ENCODE results near the gene S100A16. TPM values are rescaled to one million over a fixed set of nuclear protein-coding genes. Genes with fewer than 3 reads are reported as not detected.

The S100A16 gene
- total and polyA plus RNA-seq, 9 of the 15 experiments (the other 6 are each of a cell fraction or from before 2014, with no cell fraction given): 1.6 to 6.9 (median 4.3) TPM

DNA sequence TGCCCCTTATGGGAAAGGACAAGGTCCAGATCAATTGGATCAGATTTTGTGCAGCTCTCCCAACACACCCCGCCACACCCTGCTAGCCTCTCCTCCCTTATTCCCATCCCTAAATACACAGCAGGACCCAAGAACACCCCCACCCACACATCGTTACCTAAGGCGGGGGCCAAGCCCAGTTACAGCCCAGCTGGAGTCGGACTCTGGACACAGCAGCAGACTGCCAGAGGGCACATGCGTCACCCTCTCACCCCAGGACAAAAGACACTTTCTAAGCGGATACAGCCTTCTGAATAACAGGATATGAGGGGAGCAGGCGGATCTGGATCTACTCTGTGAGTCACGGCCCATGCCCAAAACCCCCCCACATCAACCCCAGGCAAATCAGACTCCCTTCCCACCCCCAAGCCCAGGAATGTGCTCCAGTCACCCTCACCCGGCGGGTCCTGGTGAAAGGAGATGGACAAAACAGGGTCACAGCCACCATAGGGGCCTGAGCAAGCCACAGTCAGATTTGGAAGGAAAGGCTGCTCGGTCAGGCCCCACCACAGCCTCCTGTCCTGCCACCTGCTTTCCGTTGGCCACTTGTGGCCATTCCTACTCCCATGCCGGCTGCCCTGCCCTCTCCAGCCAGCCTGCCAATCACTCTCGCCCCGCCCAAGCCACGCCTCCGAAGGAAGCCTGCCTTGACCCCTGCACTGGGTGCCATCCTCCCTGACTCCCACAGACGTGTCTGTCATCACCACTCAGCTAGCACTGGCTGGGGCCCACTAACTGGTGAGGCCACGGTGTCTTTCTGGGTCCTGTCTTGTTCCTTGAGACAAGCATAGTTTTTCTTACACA, 4.0 kb downstream of the S100A16 start (continued):
- TF ChIP-seq, protein P1, sequence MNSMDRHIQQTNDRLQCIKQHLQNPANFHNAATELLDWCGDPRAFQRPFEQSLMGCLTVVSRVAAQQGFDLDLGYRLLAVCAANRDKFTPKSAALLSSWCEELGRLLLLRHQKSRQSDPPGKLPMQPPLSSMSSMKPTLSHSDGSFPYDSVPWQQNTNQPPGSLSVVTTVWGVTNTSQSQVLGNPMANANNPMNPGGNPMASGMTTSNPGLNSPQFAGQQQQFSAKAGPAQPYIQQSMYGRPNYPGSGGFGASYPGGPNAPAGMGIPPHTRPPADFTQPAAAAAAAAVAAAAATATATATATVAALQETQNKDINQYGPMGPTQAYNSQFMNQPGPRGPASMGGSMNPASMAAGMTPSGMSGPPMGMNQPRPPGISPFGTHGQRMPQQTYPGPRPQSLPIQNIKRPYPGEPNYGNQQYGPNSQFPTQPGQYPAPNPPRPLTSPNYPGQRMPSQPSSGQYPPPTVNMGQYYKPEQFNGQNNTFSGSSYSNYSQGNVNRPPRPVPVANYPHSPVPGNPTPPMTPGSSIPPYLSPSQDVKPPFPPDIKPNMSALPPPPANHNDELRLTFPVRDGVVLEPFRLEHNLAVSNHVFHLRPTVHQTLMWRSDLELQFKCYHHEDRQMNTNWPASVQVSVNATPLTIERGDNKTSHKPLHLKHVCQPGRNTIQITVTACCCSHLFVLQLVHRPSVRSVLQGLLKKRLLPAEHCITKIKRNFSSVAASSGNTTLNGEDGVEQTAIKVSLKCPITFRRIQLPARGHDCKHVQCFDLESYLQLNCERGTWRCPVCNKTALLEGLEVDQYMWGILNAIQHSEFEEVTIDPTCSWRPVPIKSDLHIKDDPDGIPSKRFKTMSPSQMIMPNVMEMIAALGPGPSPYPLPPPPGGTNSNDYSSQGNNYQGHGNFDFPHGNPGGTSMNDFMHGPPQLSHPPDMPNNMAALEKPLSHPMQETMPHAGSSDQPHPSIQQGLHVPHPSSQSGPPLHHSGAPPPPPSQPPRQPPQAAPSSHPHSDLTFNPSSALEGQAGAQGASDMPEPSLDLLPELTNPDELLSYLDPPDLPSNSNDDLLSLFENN (IDR thresholded peaks at IDR 0.05; ENCODE audit: low read depth in 2 of 2, low read length in 2 of 2): 0 out of 4 replicates have a peak, but pooled peaks of 1 of the 2 experiments have one; percentile 50
- no peak for TF ChIP-seq MTA1 (IDR thresholded peaks at IDR 0.05; ENCODE audit: borderline replicate concordance)
- no peak for TF ChIP-seq ZSCAN32 (CRISPR knock-in tag; IDR thresholded peaks at IDR 0.05)
- no peak for TF ChIP-seq BMI1 (IDR thresholded peaks at IDR 0.05; ENCODE audit: low read length)
- no peak; a peak in 2 of 4 replicates for TF ChIP-seq MAZ (CRISPR knock-in tag; conservative IDR thresholded peaks at IDR 0.05 in 1 of 2, IDR thresholded peaks at IDR 0.05 in 1 of 2)
- no peak for TF ChIP-seq ZNF76 (CRISPR knock-in tag; IDR thresholded peaks at IDR 0.05; ENCODE audit: borderline replicate concordance)
- no peak for TF ChIP-seq NFATC3 (IDR thresholded peaks at IDR 0.05)
- TF ChIP-seq, protein P2, sequence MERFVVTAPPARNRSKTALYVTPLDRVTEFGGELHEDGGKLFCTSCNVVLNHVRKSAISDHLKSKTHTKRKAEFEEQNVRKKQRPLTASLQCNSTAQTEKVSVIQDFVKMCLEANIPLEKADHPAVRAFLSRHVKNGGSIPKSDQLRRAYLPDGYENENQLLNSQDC (CRISPR knock-in tag; IDR thresholded peaks at IDR 0.05): no peak
- TF ChIP-seq MYC (IDR thresholded peaks at IDR 0.05; ENCODE audit: low read depth, low read length): 0 out of 2 replicates have a peak, but pooled peaks have one; percentile 26
- no peak for TF ChIP-seq MYC (CRISPR knock-in tag; IDR thresholded peaks at IDR 0.05; ENCODE audit: borderline replicate concordance, low read depth)
- no peak for TF ChIP-seq ELF2 (CRISPR knock-in tag; IDR thresholded peaks at IDR 0.05)
- TF ChIP-seq, protein P3, sequence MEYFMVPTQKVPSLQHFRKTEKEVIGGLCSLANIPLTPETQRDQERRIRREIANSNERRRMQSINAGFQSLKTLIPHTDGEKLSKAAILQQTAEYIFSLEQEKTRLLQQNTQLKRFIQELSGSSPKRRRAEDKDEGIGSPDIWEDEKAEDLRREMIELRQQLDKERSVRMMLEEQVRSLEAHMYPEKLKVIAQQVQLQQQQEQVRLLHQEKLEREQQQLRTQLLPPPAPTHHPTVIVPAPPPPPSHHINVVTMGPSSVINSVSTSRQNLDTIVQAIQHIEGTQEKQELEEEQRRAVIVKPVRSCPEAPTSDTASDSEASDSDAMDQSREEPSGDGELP (CRISPR knock-in tag; IDR thresholded peaks at IDR 0.05; ENCODE audit: borderline replicate concordance): peak; percentile 63; the same call in 1 of the 2 replicates
- TF ChIP-seq FOXA3 (CRISPR knock-in tag; conservative IDR thresholded peaks at IDR 0.05 in 1 of 2, IDR thresholded peaks at IDR 0.05 in 1 of 2): no peak
- TF ChIP-seq SMARCE1 (IDR thresholded peaks at IDR 0.05): peak; percentile 67; the same call in 1 of the 2 replicates
- TF ChIP-seq LEF1 (IDR thresholded peaks at IDR 0.05): peak; percentile 74
- no peak for TF ChIP-seq PCBP2 (IDR thresholded peaks at IDR 0.05; ENCODE audit: low read depth, low read length, poor library complexity, severe bottlenecking)
- TF ChIP-seq, protein P4, sequence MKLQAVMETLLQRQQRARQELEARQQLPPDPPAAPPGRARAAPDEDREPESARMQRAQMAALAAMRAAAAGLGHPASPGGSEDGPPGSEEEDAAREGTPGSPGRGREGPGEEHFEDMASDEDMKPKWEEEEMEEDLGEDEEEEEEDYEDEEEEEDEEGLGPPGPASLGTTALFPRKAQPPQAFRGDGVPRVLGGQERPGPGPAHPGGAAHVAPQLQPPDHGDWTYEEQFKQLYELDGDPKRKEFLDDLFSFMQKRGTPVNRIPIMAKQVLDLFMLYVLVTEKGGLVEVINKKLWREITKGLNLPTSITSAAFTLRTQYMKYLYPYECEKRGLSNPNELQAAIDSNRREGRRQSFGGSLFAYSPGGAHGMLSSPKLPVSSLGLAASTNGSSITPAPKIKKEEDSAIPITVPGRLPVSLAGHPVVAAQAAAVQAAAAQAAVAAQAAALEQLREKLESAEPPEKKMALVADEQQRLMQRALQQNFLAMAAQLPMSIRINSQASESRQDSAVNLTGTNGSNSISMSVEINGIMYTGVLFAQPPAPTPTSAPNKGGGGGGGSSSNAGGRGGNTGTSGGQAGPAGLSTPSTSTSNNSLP (IDR thresholded peaks at IDR 0.05; ENCODE audit: borderline replicate concordance, low read depth, low read length): no peak
- no peak for TF ChIP-seq ATF1 (CRISPR knock-in tag; IDR thresholded peaks at IDR 0.05)
- peak; percentile 46 for TF ChIP-seq ATF1 (tag; IDR thresholded peaks at IDR 0.05)
- no peak for TF ChIP-seq CHD1 (IDR thresholded peaks at IDR 0.05; ENCODE audit: low read length)
- no peak for TF ChIP-seq NCOA1 (IDR thresholded peaks at IDR 0.05; ENCODE audit: low read depth)
- peak; percentile 72 for TF ChIP-seq ZEB2 (IDR thresholded peaks at IDR 0.05)
- TF ChIP-seq RBM39 (optimal IDR thresholded peaks at IDR 0.05; ENCODE audit: low read depth, low read length): no peak

Measured in K562 (cell line).